ENCODE measurements around the gene ZNF423. TPM values are rescaled to one million over a fixed set of nuclear protein-coding genes. Genes with fewer than 3 reads are reported as not detected.

ZNF423 gene
- total and polyA plus RNA-seq, 2 of the 13 experiments (the other 11 are each of a cell fraction or from before 2014, with no cell fraction given) = 0.07 to 0.31 TPM

GRCh38 chr16:49635009-49635350 lies 220.9 kb downstream of the ZNF423 start:
- 14% methylated on average over 1 of the region's 1 CpG for WGBS (ENCODE audit: low lambda C conversion rate)
- ChIA-PET POLR2A (no interaction called here), CTCF (ENCODE audit: low intra/inter-chr PET ratio, low total read pairs) (no interaction called here)
- H3K9ac ChIP-seq (ENCODE audit: insufficient read depth, low read depth, low read length) = no peak overlapping the region
- no TSS peak for BruUV-seq (replicated peaks)
- in situ Hi-C loops (cut with HindIII; ENCODE audit: extremely low pct_ligation_motif_present, low pct_unique_long_range_greater_than_20kb) (no loop called here), intact Hi-C loops (cut with micrococcal nuclease; ENCODE audit: unreplicated experiment) (no loop called here)
- no peak overlapping the region for H3K4me3 ChIP-seq (replicated peaks in 1 of 3; ENCODE audit: insufficient read depth in 1 of 3, low read depth in 2 of 3, low read length in 3 of 3)
- FAIRE-seq = no peak
- no peak overlapping the region for H3K4me2 ChIP-seq (ENCODE audit: low read depth, low read length)
- no peak for ATAC-seq
- peaks cover 9% of the 10 kb centered on the region for H3K4me1 ChIP-seq (ENCODE audit: insufficient read depth, low read length)
- DNase-seq (ENCODE audit: low spot score) = no peak
- H3K36me3 ChIP-seq (replicated peaks in 1 of 2; ENCODE audit: control insufficient read depth in 1 of 2, insufficient read depth in 2 of 2, low read length in 2 of 2) = no peaks in the 10 kb centered on the region
- TF ChIP-seq HBP1 (CRISPR knock-in tag; IDR thresholded peaks at IDR 0.05; ENCODE audit: low read depth) = no peak
- TF ChIP-seq AHR (CRISPR knock-in tag; IDR thresholded peaks at IDR 0.05) = no peak
- H3K9me3 ChIP-seq (ENCODE audit: low read length) = no peaks in the 10 kb centered on the region
- no peak overlapping the region for H3K27ac ChIP-seq (ENCODE audit: extremely low read length, insufficient read depth, low read length)
- no peaks in the 10 kb centered on the region for H3K79me2 ChIP-seq (ENCODE audit: insufficient read depth, low read length)
- H2AFZ ChIP-seq (ENCODE audit: low read length) = no peak overlapping the region
- peaks cover 3 to 13% of the 10 kb centered on the region in 2 experiments; a peak in 3 of 5 replicates for H3K27me3 ChIP-seq (ENCODE audit: control insufficient read depth in 1 of 2, insufficient read depth in 2 of 2, low read length in 2 of 2)
- H4K20me1 ChIP-seq (ENCODE audit: insufficient read depth, low read length) = no peaks in the 10 kb centered on the region

GRCh38 chr16:49634235-49635008 lies 221.5 kb downstream of the ZNF423 start:
- no peaks in the 10 kb centered on the region for H3K9me3 ChIP-seq (ENCODE audit: low read length)
- no peak for TF ChIP-seq SMAD1 (CRISPR knock-in tag; IDR thresholded peaks at IDR 0.05; ENCODE audit: borderline replicate concordance, low read depth)
- no peak for TF ChIP-seq MXI1 (IDR thresholded peaks at IDR 0.05; ENCODE audit: borderline replicate concordance, low read depth, low read length)
- no peak for TF ChIP-seq ZNF510 (CRISPR knock-in tag; IDR thresholded peaks at IDR 0.05; ENCODE audit: low read depth)
- TF ChIP-seq KDM5B (CRISPR knock-in tag; IDR thresholded peaks at IDR 0.05; ENCODE audit: borderline replicate concordance) = no peak
- no peak for TF ChIP-seq ZNF563 (CRISPR knock-in tag; IDR thresholded peaks at IDR 0.05)
- no peak for TF ChIP-seq YEATS2 (CRISPR knock-in tag; IDR thresholded peaks at IDR 0.05; ENCODE audit: borderline replicate concordance)
- TF ChIP-seq TRIM24 (CRISPR knock-in tag; IDR thresholded peaks at IDR 0.05) = no peak
- TF ChIP-seq ISL2 (CRISPR knock-in tag; IDR thresholded peaks at IDR 0.05) = no peak
- TF ChIP-seq ZNF414 (CRISPR knock-in tag; IDR thresholded peaks at IDR 0.05) = no peak
- ATAC-seq = no peak
- in situ Hi-C loops (cut with HindIII; ENCODE audit: extremely low pct_ligation_motif_present, low pct_unique_long_range_greater_than_20kb) (no loop called here), intact Hi-C loops (cut with micrococcal nuclease; ENCODE audit: unreplicated experiment) (no loop called here)
- H3K36me3 ChIP-seq (replicated peaks in 1 of 2; ENCODE audit: control insufficient read depth in 1 of 2, insufficient read depth in 2 of 2, low read length in 2 of 2) = no peaks in the 10 kb centered on the region
- 3% methylated on average over 10 of the region's 10 CpGs for WGBS (ENCODE audit: low lambda C conversion rate)
- no peak for DNase-seq (ENCODE audit: low spot score)
- no peak for FAIRE-seq
- BruUV-seq (replicated peaks) = no TSS peak
- H3K9ac ChIP-seq (ENCODE audit: insufficient read depth, low read depth, low read length) = no peak overlapping the region
- H3K27ac ChIP-seq (ENCODE audit: extremely low read length, insufficient read depth, low read length) = no peak overlapping the region
- H3K4me1 ChIP-seq (ENCODE audit: insufficient read depth, low read length) = peaks cover 3% of the 10 kb centered on the region
- H3K4me2 ChIP-seq (ENCODE audit: low read depth, low read length) = no peak overlapping the region
- no peaks in the 10 kb centered on the region for H4K20me1 ChIP-seq (ENCODE audit: insufficient read depth, low read length)
- H3K27me3 ChIP-seq (ENCODE audit: control insufficient read depth in 1 of 2, insufficient read depth in 2 of 2, low read length in 2 of 2) = peaks cover 3 to 12% of the 10 kb centered on the region in 2 experiments; a peak in 3 of 5 replicates
- H3K4me3 ChIP-seq (replicated peaks in 1 of 3; ENCODE audit: insufficient read depth in 1 of 3, low read depth in 2 of 3, low read length in 3 of 3) = no peak overlapping the region
- POLR2A ChIA-PET = no interaction called here
- H2AFZ ChIP-seq (ENCODE audit: low read length) = no peak overlapping the region
- CTCF ChIA-PET (ENCODE audit: low intra/inter-chr PET ratio, low total read pairs) = no interaction called here
- H3K79me2 ChIP-seq (ENCODE audit: insufficient read depth, low read length) = no peaks in the 10 kb centered on the region

Measured in HepG2 (cell line).